Ecto neural progenitor cell (in vitro differentiated cells): ENCODE results near the gene TMX1.

Source experiments
- DNase-seq: peaks from one replicate; pipeline ENCODE4 v3.0.0-alpha.2; 2018; ENCODE audit warnings: low spot score

The TMX1 gene

GRCh38 chr14:51242545-51243490, 2.8 kb downstream of the TMX1 start:
- peak; percentile 53 for DNase-seq

GRCh38 chr14:51244591-51244990, 4.5 kb downstream of the TMX1 start:
- no peak for DNase-seq

DNA sequence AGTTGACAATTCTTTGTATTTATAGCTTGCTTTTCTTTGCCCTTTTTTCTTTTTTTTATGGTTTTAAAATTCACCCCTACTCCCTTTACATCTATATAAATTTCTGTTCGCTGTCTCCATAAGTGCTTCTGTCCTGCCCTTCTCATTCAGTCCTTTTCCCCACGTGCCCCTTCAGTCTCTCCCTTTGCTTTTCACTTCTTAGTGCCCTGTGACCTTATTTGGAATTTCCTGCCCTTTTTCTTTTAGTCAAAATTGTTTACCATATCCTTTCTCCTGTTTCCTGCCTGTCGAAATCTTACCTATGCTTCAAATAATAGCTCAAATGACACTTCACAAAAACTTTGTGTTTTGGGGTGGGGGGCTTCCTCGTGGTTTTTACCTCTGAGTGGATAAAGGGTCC, 6.0 kb downstream of the TMX1 start:
- DNase-seq: no peak

- DNase-seq: no peak
Observed at GRCh38 chr14:51248016-51248987, 8.3 kb downstream of the TMX1 start.

GRCh38 chr14:51251486-51251885, 11.4 kb downstream of the TMX1 start:
- DNase-seq: no peak

- no peak for DNase-seq
Observed at GRCh38 chr14:51253880-51254279, 13.8 kb downstream of the TMX1 start.

- no peak for DNase-seq
Observed at GRCh38 chr14:51258280-51258679, 18.2 kb downstream of the TMX1 start.

- DNase-seq: no peak
Observed at GRCh38 chr14:51258788-51259187, 18.7 kb downstream of the TMX1 start.

GRCh38 chr14:51260225-51260624, 20.2 kb downstream of the TMX1 start:
- DNase-seq: no peak

DNA sequence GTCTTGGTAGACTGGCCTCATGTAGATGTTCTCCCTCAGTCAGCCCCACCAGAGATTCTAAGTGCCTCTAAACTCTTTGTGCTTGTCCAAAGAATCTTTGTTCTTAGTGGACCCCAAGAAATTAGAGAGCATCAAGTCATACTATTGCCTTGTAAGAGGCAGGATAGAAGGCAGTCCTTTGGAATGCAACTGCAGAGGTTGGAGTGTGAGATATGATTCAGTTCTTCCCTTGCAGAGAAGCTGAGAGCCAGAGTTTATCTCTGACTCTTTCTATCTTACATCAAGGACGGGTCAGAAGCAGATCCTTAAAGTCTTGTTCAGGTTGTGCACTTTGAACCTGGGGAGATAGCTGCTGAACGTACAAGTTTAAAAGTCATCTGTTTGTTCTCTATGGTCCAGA, 21.1 kb downstream of the TMX1 start:
- DNase-seq: no peak

- DNase-seq: no peak
Observed at GRCh38 chr14:51262868-51263267, 22.8 kb downstream of the TMX1 start.

- DNase-seq: no peak
Observed at GRCh38 chr14:51269634-51270033, 29.6 kb downstream of the TMX1 start.

DNA sequence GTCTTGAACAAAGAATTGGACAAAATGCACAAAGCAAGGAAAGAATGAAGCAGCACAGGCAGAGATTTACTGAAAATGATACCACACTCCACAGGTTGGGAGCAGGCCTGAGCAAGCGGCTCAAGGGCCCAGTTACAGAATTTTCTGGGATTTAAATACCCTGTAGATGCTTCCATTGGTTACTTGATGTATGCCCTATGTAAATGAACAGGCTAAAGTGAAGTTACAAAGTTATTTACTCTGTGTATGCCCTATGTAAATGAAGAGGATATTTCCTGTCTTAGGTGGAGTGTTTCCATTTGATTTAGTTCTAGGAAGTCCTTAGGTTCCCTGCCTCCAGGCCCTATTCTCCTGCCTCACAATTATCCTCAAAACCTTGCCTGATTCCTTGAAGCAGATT, 36.6 kb downstream of the TMX1 start:
- DNase-seq: no peak

DNA sequence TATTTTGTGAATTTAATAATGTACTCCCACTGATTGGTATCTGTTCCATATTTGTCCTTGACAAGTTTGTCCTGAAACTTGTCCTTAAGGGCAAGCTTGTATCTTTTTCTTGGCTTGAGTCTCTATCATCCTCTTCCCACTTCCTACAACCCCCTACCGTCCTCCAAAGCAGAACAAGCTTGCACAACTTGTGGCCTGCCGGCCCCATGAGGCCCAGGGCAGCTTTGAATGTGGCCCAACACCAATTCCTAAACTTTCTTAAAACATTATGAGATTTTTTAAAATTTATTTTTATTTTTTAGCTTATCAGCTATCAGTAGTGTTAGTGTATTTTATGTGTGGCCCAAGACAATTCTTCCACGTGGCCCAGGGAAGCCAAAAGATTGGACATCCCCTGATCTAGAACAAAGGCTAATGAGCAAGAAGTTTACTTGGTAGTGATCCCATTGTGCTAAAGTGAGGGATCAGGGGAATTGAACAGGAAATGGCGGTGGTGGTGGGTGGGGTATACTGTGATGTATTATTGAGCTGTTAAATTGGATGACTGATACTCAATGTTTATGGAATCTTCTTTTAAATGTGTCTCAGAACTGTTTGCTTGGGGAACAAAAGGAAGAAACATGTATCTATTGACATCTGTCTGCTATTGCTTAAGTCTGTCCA, 37.8 kb downstream of the TMX1 start:
- DNase-seq: no peak

DNA sequence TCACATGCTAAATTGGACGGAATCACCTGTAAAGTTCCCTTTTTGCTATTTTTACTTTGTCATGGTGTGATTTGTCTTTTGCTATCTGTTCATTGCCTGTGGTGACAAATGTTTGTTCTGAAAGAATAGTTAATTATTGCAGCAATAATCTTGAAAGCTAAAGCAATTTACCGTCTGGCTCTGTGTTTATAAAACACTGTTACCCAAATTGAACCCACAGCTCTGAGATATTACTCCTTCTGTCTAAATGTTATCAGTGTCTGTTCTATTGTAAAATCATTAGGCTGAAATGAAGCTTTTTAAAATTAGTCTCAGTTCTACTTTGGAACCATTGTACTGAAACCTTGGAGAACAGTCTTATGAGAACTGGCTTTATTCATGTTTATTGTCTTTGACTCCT, 42.5 kb downstream of the TMX1 start:
- DNase-seq: no peak

- DNase-seq: no peak
Observed at GRCh38 chr14:51283402-51284085, 43.5 kb downstream of the TMX1 start.

GRCh38 chr14:51284241-51284640, 44.2 kb downstream of the TMX1 start:
- DNase-seq: no peak

- no peak for DNase-seq
Observed at GRCh38 chr14:51285120-51285519, 45.1 kb downstream of the TMX1 start.

GRCh38 chr14:51289169-51289568, 49.1 kb downstream of the TMX1 start:
- DNase-seq: no peak

DNA sequence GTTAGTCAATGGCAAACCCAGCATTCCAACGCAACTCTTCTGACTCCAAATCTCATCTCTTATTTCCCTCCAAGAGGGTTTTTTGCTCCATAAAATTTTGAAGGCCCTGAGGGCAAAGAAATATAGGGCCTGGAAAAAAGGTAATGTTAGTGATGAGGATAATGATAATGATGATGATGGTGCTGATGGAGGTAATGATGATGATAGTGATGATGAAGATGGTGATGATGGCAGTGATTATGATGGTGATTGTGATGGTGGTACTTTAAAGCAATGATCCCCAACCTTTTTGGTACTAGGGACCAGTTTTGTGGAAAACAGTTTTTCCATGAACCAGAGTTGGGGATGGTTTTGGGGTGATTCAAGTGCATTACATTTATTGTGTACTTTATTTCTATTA, 50.1 kb downstream of the TMX1 start:
- no peak for DNase-seq

DNA sequence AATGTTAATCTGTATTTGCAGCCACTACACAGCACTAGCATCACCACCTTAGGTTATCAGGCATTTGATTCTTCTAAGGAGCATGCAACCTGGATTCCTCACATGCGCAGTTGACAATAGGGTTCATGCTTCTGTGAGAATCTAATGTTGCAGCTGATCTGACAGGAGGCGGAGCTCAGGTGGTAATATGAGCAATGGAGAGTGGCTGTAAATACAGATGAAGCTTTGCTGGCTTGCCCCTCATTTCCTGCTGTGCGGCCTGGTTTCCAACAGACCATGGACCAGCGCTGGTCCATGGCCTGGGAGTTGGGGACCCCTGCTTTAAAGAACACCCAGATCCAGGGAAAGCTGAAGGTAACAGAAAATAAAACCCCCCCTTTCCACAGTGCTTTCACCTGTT, 51.0 kb downstream of the TMX1 start:
- DNase-seq: no peak
